HepG2 (cell line): ENCODE results near the gene MB21D2. TPM values are rescaled to one million over a fixed set of nuclear protein-coding genes. Genes with fewer than 3 reads are reported as not detected.

Source experiments
- ATAC-seq: fragments of 200-7000 bp; cut with Tn5 transposase; 3 replicates; pipeline ENCODE4 v1.9.1; 2020; ENCODE audit warnings: mild to moderate bottlenecking, moderate library complexity
- BruUV-seq: library from RNA; stranded (reverse); fragments of 400-500 nt; replicated peaks from 2 replicates; lab custom pipeline; 2021; lab: Mats Ljungman, UMichigan
- CTCF ChIA-PET: fragments of 300-600 bp; formaldehyde crosslinking; extraction: SDS; loops from one replicate; lab custom pipeline; 2021; ENCODE audit warnings: low total read pairs, inconsistent platforms, low intra/inter-chr PET ratio; lab: Yijun Ruan, JAX
- POLR2A ChIA-PET: fragments of 350-600 bp; sonication (Branson Sonifier 250); formaldehyde crosslinking; loops from one replicate; lab custom pipeline; 2020; ENCODE audit warnings: antibody characterized with exemption, inconsistent platforms; lab: Yijun Ruan, JAX
- DNase-seq: peaks from one replicate; pipeline ENCODE4 v3.0.0-alpha.2; 2015; ENCODE audit warnings: low spot score
- FAIRE-seq: peaks from 3 replicates; lab custom pipeline; 2011; peaks lifted over from hg19 to GRCh38; lab: Jason Lieb, UNC
- H2AFZ ChIP-seq: one replicate; pipeline ENCODE4 v1.6.1; 2011; ENCODE audit warnings: low read length, inconsistent platforms
- H3K27ac ChIP-seq: fragments of 300-600 bp; 3 replicates; pipeline ENCODE4 v1.8.0; 2011; ENCODE audit warnings: mixed run types, mild to moderate bottlenecking, mixed read lengths, low read length, inconsistent platforms; ENCODE audit not compliant: insufficient read depth; ENCODE audit errors: extremely low read length
- H3K27me3 ChIP-seq, 2 experiments: fragments of 200-600 bp in 1 of 2; 2 replicates in 1 of 2; 3 replicates in 1 of 2; pipeline versions ENCODE4 v1.6.0 to v1.8.0; 2011; ENCODE audit warnings: low read length in 2 of 2, mild to moderate bottlenecking in 2 of 2, moderate library complexity in 2 of 2, inconsistent platforms in 1 of 2; ENCODE audit not compliant: insufficient read depth in 2 of 2, control insufficient read depth in 1 of 2
- H3K36me3 ChIP-seq, 2 experiments: fragments of 200-600 bp in 1 of 2; replicated peaks in 1 of 2; 2 replicates in 1 of 2; 3 replicates in 1 of 2; pipeline versions ENCODE4 v1.5.1 to v1.8.0; 2011; ENCODE audit warnings: low read length in 2 of 2, inconsistent platforms in 1 of 2; ENCODE audit not compliant: insufficient read depth in 2 of 2, control insufficient read depth in 1 of 2
- H3K4me1 ChIP-seq: 2 replicates; pipeline ENCODE4 v1.5.1; 2012; ENCODE audit warnings: low read length, inconsistent platforms; ENCODE audit not compliant: insufficient read depth
- H3K4me2 ChIP-seq: 2 replicates; pipeline ENCODE4 v1.6.0; 2011; ENCODE audit warnings: low read depth, low read length, inconsistent platforms
- H3K4me3 ChIP-seq, 3 experiments: fragments of 200-600 bp in 1 of 3; sonication (generic), shearing (Covaris generic) in 1 of 3; replicated peaks in 1 of 3; 2 replicates each; pipeline ENCODE4 v1.5.1; 2011 to 2016; ENCODE audit warnings: low read length in 3 of 3, inconsistent platforms in 2 of 3, low read depth in 2 of 3, mild to moderate bottlenecking in 2 of 3, control low read depth in 1 of 3, mixed read lengths in 1 of 3; ENCODE audit not compliant: insufficient read depth in 1 of 3
- H3K79me2 ChIP-seq: one replicate; pipeline ENCODE4 v1.6.1; 2011; ENCODE audit warnings: low read length, inconsistent platforms; ENCODE audit not compliant: insufficient read depth
- H3K9ac ChIP-seq: 2 replicates; pipeline ENCODE4 v1.6.0; 2011; ENCODE audit warnings: mild to moderate bottlenecking, low read depth, low read length, inconsistent platforms; ENCODE audit not compliant: insufficient read depth
- H3K9me3 ChIP-seq: 2 replicates; pipeline ENCODE4 v1.5.1; 2012; ENCODE audit warnings: mild to moderate bottlenecking, low read length
- H4K20me1 ChIP-seq: 2 replicates; pipeline ENCODE4 v1.6.0; 2011; ENCODE audit warnings: inconsistent platforms, mild to moderate bottlenecking, low read length, moderate library complexity; ENCODE audit not compliant: insufficient read depth
- AGO1 ChIP-seq: fragments of 200-400 bp; formaldehyde crosslinking; IDR thresholded peaks from 2 replicates; pipeline ENCODE4 v1.6.1; 2017; ENCODE audit warnings: mild to moderate bottlenecking, low read depth, low read length, moderate library complexity; ENCODE audit not compliant: poor library complexity, severe bottlenecking
- CHD4 ChIP-seq: fragments of 200-600 bp; sonication (generic); IDR thresholded peaks from 2 replicates; pipeline ENCODE4 v1.7.0; 2017; ENCODE audit warnings: mild to moderate bottlenecking, low read length, borderline replicate concordance
- CREM ChIP-seq, 2 experiments: sonication (generic) in 1 of 2; formaldehyde crosslinking in 1 of 2; IDR thresholded peaks; 2 replicates each; pipeline versions ENCODE4 v1.4.0 to v1.6.1; 2016 to 2020; ENCODE audit warnings: antibody characterized with exemption in 1 of 2, mild to moderate bottlenecking in 1 of 2, missing genetic modification reagents in 1 of 2
- E2F5 ChIP-seq: sonication (generic); formaldehyde crosslinking; conservative IDR thresholded peaks from 2 replicates; pipeline ENCODE4 v1.4.0; 2020; ENCODE audit warnings: missing genetic modification reagents
- GLMP ChIP-seq: sonication (generic); formaldehyde crosslinking; IDR thresholded peaks from 2 replicates; pipeline ENCODE4 v1.9.0; 2021; ENCODE audit warnings: missing genetic modification reagents, mild to moderate bottlenecking, borderline replicate concordance
- GMEB1 ChIP-seq: sonication (generic); formaldehyde crosslinking; IDR thresholded peaks from 2 replicates; pipeline ENCODE4 v1.5.1; 2020; ENCODE audit warnings: missing genetic modification reagents, mild to moderate bottlenecking, borderline replicate concordance
- HMG20B ChIP-seq: conservative IDR thresholded peaks from 2 replicates; pipeline ENCODE4 v1.6.1; 2016; ENCODE audit warnings: missing genetic modification reagents, missing compliant biosample characterization
- IRX3 ChIP-seq: sonication (generic); formaldehyde crosslinking; IDR thresholded peaks from 2 replicates; pipeline ENCODE4 v1.8.1; 2023; ENCODE audit warnings: mild to moderate bottlenecking, low read depth, missing genetic modification reagents, borderline replicate concordance
- JDP2 ChIP-seq: sonication (generic); formaldehyde crosslinking; IDR thresholded peaks from 2 replicates; pipeline ENCODE4 v1.8.1; 2022; ENCODE audit warnings: missing genetic modification reagents, borderline replicate concordance
- MAFK ChIP-seq, 2 experiments: IDR thresholded peaks in 1 of 2; conservative IDR thresholded peaks in 1 of 2; 2 replicates each; pipeline ENCODE4 v1.6.1; 2011; ENCODE audit warnings: improper control_type of control experiment in 2 of 2, low read length in 2 of 2
- MED13 ChIP-seq: sonication (generic); formaldehyde crosslinking; IDR thresholded peaks from 2 replicates; pipeline ENCODE4 v1.5.0; 2020; ENCODE audit warnings: missing genetic modification reagents
- MYPOP ChIP-seq: sonication (generic); formaldehyde crosslinking; IDR thresholded peaks from 2 replicates; pipeline ENCODE4 v1.8.1; 2023; ENCODE audit warnings: mild to moderate bottlenecking, moderate library complexity, missing genetic modification reagents
- NR2C2 ChIP-seq: sonication (generic); formaldehyde crosslinking; IDR thresholded peaks from 2 replicates; pipeline ENCODE4 v1.4.0; 2020; ENCODE audit warnings: missing genetic modification reagents, mild to moderate bottlenecking, moderate library complexity, borderline replicate concordance
- RFXANK ChIP-seq: IDR thresholded peaks from 2 replicates; pipeline ENCODE4 v1.6.1; 2016
- RXRA ChIP-seq: sonication (generic); formaldehyde crosslinking; IDR thresholded peaks from 2 replicates; pipeline ENCODE4 v1.5.1; 2020; ENCODE audit warnings: missing genetic modification reagents
- TCF7 ChIP-seq: sonication (generic); IDR thresholded peaks from 2 replicates; pipeline ENCODE4 v1.6.1; 2016; ENCODE audit warnings: antibody characterized with exemption, low read depth
- WIZ ChIP-seq: sonication (generic); formaldehyde crosslinking; IDR thresholded peaks from 2 replicates; pipeline ENCODE4 v1.5.1; 2020; ENCODE audit warnings: mild to moderate bottlenecking, missing genetic modification reagents
- ZEB1 ChIP-seq: IDR thresholded peaks from 2 replicates; pipeline ENCODE4 v1.6.1; 2012; ENCODE audit warnings: mild to moderate bottlenecking, low read depth, inconsistent platforms; ENCODE audit not compliant: insufficient replicate concordance
- ZFP37 ChIP-seq: sonication (generic); formaldehyde crosslinking; IDR thresholded peaks from 2 replicates; pipeline ENCODE4 v1.4.0; 2020; ENCODE audit warnings: missing genetic modification reagents, borderline replicate concordance
- WGBS: methylation state at CpG from one replicate; pipeline ENCODE4 v1.1.6; 2017; ENCODE audit warnings: low lambda C conversion rate; 5-methylcytosine and 5-hydroxymethylcytosine counted together
- in situ Hi-C: cut with HindIII; loops from 2 replicates; pipeline ENCODE4 v1.10.0; 2017; ENCODE audit warnings: low pct_unique_long_range_greater_than_20kb; ENCODE audit not compliant: extremely low pct_ligation_motif_present
- intact Hi-C: fragments of 100-400 bp; cut with micrococcal nuclease; formaldehyde crosslinking; loops from one replicate; pipeline ENCODE4 v1.10.0; 2022; ENCODE audit not compliant: unreplicated experiment
- polyA plus RNA-seq, 8 experiments: library from polyadenylated mRNA; depleted of rRNA in 3 of 8; stranded (reverse) in 7 of 8; unstranded in 1 of 8; fragments of >200 nt; fragmentation: Illumina TruSeq in 4 of 8; extraction: Trizol in 4 of 8; gene quantifications; 2 replicates each; pipeline versions ENCODE4 v1.2.1 to v1.2.3, GENCODE V29; 2011 to 2016; ENCODE audit warnings: low read depth in 4 of 8, missing spikeins in 1 of 8, mixed read lengths in 1 of 8; ENCODE audit not compliant: insufficient read depth in 1 of 8
- total RNA-seq, 5 experiments: library from RNA; depleted of rRNA; stranded (reverse); fragments of >200 nt; fragmentation: Illumina TruSeq; extraction: Trizol; gene quantifications; 2 replicates each; pipeline ENCODE4 v1.2.3, GENCODE V29; 2016; ENCODE audit warnings: low read depth in 1 of 5

MB21D2 gene
- total and polyA plus RNA-seq, 2 of the 13 experiments (the other 11 are each of a cell fraction or from before 2014, with no cell fraction given), result 0.90 to 1.6 TPM

- CTCF ChIA-PET, result no interaction called here
- no peaks in the 10 kb centered on the region for H3K27me3 ChIP-seq
- no peak overlapping the region for H3K4me3 ChIP-seq
- no peaks in the 10 kb centered on the region for H3K4me1 ChIP-seq
- WGBS, result 25% methylated on average over 4 of the region's 4 CpGs
- H3K79me2 ChIP-seq, result no peaks in the 10 kb centered on the region
- no peak for DNase-seq
- TF ChIP-seq RFXANK (CRISPR knock-in tag) (no peak), TCF7 (no peak), NR2C2 (no peak), HMG20B (CRISPR knock-in tag) (no peak), CREM (IDR thresholded peaks at IDR 0.05) (no peak), CREM (CRISPR knock-in tag; IDR thresholded peaks at IDR 0.05) (no peak), JDP2 (CRISPR knock-in tag) (no peak), CHD4 (no peak), GMEB1 (CRISPR knock-in tag) (no peak), ZEB1 (no peak), MAFK (conservative IDR thresholded peaks at IDR 0.05 in 1 of 2, IDR thresholded peaks at IDR 0.05 in 1 of 2; ENCODE audit: low read length in 2 of 2) (no peak), ZFP37 (CRISPR knock-in tag) (no peak), MED13 (CRISPR knock-in tag) (no peak), MYPOP (CRISPR knock-in tag) (no peak), RXRA (CRISPR knock-in tag) (no peak), AGO1 (no peak), GLMP (CRISPR knock-in tag) (no peak), WIZ (no peak), E2F5 (CRISPR knock-in tag) (no peak), IRX3 (no peak)
- H3K4me2 ChIP-seq, result no peak overlapping the region
- intact Hi-C loops, result no loop called here
- ATAC-seq, result no peak
- H3K9ac ChIP-seq, result no peak overlapping the region
- no peaks in the 10 kb centered on the region for H3K9me3 ChIP-seq
- no peak overlapping the region for H2AFZ ChIP-seq
- no peaks in the 10 kb centered on the region for H4K20me1 ChIP-seq
- H3K36me3 ChIP-seq, result no peaks in the 10 kb centered on the region
- FAIRE-seq, result no peak
- in situ Hi-C loops, result no loop called here
- POLR2A ChIA-PET, result no interaction called here
- BruUV-seq, result no TSS peak
- H3K27ac ChIP-seq, result no peak overlapping the region
Measured at GRCh38 chr3:192933779-192934460, 16.3 kb upstream of the MB21D2 start.
